HG03135 (cell line): ENCODE data around the gene TNFRSF6B.
"Not testable (repeated sequence)": the region's sequence is repeated elsewhere in the genome, so short reads cannot be mapped to it uniquely, and the experiment has no call there.

Experiments used
- ATAC-seq: cut with Tn5 transposase; IDR thresholded peaks from one replicate; pipeline ENCODE4 v1.9.1; 2021; ENCODE audit warnings: mild to moderate bottlenecking, moderate library complexity; ENCODE audit not compliant: unreplicated experiment

Gene TNFRSF6B

GRCh38 chr20:63706027-63706695 lies 9.7 kb downstream of the TNFRSF6B start:
- no peak for ATAC-seq

DNA sequence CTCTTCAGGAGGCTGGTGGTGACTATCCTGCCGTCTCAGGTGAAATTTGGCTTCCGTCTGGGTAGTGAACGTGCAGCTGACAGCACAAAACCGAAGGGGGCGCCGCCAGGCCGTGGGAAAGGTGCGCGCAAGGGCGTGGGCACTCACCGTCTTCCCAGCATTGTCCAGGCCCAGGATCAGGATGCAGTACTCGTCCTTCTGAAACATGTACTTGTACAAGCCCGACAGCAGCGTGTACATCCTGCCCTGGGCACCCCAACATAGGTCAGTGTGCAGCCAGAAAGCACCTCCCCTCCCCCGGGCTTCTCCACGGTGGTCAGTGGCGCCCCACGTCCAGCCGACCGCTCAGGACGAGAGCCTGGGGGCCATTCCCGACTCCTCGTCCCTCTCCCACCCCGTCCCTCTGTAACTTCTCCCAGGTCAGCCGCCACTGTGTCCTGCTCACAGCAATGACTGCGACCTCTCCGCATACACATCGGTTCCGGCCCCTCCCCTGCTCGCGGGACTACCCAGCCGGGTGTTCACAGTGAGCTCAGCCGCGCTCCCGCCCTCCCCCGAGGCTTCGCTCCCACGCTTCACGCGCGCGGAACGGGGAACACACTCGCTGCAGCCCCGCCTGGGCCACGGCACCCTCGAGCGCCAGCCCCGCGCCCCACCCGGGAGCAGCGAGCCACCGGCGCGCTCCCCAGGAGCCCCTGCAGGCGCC lies 10.6 kb downstream of the TNFRSF6B start:
- ATAC-seq, result peak; percentile 31

DNA sequence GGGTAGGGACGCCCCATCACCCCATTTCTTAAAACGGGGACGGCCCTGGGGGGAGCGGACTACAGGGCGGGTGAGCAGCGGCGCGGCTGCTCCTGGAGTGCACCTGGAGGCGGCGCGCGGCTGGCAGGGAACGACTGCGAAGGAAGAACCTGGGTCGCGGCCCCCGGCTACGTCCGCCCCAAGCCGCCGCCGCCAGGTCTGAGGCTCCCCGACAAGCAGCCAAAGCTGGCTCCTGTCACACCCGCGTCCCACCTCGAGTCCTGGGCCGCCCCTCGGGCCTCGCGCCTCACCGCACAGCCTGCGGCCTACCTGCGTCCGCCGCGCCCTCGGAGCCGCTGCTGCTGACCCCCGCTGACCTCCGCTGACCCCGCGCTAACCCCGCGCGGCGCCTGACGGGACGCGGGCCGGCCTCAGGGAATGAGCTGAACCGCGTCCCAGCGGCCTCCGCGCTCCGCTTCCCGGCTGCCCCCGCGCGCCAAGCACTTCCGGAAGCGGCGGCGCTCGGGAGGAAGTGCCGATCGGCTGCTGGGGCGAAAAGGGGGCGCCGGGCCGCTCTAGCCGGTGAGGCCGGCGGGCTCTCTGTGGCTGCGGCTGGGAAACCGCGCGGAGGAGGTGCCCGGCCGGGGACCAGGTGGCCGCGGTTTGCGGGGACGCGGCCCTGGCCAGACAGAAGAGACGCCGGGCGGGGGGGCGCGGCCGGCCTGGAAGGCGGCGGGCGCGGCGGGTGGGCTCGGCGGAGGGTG lies 11.3 kb downstream of the TNFRSF6B start, which contains the start of the genes ARFRP1 and ZGPAT:
TSS of gene ARFRP1 (minus strand) at position 419 of the 743 bp plus-strand sequence. CDS start 885 bp downstream, outside the sequence.
TSS of gene ZGPAT (plus strand) at position 482 of the 743 bp plus-strand sequence. CDS start 542 bp downstream, outside the sequence.
- peak; percentile 61 for ATAC-seq

DNA sequence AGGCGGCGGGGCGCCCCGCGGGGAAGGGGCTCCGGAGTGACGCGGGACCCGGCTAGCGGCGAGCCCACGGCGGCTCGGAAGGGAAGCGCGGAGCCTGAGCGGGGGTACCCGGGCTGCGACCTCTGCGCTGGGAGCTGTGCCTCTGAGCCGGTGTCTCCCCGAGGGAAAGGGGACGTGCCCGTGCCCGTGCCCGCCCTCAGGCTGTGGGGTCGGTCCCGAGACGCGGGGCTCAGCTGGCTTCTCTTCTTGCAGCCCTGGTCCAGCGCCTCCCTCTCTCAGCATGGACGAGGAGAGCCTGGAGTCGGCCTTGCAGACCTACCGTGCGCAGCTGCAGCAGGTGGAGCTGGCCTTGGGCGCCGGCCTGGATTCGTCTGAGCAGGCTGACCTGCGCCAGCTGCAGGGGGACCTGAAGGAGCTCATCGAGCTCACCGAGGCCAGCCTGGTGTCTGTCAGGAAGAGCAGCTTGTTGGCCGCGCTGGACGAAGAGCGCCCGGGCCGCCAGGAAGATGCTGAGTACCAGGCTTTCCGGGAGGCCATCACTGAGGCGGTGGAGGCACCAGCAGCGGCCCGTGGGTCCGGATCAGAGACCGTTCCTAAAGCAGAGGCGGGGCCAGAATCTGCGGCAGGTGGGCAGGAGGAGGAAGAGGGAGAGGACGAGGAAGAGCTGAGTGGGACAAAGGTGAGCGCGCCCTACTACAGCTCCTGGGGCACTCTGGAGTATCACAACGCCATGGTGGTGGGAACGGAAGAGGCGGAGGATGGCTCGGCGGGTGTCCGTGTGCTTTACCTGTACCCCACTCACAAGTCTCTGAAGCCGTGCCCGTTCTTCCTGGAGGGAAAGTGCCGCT lies 12.1 kb downstream of the TNFRSF6B start:
- ATAC-seq, result peak; percentile 10

DNA sequence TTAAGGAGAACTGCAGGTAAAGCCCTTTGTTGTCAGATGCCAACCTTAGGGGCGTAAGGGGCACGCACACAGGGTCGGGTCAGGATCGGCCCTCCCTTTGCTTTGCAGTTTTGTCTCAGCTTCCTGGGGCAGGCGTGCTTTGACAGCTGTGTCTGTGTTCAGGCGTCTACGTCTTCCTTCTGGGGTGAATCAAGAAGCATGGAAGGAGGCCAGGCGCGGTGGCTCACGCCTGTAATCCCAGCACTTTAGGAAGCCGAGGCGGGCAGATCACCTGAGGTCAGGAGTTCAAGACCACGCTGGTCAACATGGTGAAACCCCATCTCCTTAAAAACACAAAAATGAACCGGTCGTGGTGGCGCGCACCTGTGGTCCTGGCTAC lies 12.7 kb downstream of the TNFRSF6B start:
- ATAC-seq, result no peak

GRCh38 chr20:63711085-63711645 lies 14.7 kb downstream of the TNFRSF6B start:
- ATAC-seq, result no peak

DNA sequence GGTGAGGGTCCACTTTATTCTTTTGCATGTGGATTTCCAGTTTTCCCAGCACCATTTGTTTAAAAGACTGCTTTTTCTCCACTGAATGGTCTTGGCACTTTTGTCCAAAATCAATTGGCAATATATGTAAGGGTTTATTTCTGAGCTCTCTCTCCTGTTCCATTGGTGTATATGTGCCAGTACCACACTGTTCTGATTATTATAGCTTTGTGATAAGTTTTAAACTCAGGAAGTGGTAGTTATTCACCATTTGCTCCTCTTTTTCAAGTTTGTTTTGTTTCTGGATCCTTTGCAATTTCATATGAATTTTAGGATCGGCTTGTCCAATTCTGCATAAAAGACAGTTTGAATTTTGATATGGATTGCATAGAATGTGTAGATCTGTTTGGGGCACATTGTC lies 15.7 kb downstream of the TNFRSF6B start:
- ATAC-seq, result no peak

DNA sequence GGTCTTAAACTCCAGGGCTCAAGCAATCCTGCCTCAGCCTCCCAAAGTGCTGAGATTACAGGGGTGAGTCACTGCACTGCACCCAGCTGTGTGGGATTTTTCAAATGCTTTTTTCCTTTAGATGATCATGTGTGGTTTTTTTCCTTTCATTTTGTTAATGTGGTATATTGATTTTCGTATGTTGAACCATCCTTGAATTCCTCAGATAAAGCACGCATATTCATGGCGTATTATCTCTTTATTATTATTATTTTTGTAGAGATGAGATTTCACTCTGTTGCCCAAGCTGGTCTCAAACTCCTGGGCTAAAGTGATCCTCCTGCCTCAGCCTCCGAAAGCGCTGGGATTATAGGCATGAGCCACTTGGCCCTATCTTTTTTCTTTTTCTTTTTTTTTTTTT lies 18.4 kb downstream of the TNFRSF6B start:
- no peak for ATAC-seq

DNA sequence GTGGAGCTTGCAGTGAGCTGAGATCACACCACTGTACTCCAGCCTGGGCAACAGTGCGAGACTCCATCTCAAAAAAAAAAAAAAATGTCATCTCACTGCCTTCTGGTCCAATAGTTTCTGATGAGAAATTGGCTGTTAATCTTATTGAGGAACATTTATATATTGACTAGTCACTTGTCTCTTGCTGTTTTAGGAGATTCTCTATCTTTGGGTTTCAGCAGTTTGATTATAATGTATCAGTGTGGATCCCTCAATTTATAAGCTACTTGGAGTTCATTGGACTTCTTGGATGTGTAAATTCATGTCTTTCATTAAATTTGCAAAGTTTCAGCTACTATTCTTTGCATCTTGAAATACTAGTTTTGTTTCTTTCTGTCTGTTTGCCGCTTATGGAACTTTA lies 22.5 kb downstream of the TNFRSF6B start:
- no peak for ATAC-seq

- ATAC-seq, result not testable (repeated sequence)
Measured at GRCh38 chr20:63722967-63723622, 26.6 kb downstream of the TNFRSF6B start.

DNA sequence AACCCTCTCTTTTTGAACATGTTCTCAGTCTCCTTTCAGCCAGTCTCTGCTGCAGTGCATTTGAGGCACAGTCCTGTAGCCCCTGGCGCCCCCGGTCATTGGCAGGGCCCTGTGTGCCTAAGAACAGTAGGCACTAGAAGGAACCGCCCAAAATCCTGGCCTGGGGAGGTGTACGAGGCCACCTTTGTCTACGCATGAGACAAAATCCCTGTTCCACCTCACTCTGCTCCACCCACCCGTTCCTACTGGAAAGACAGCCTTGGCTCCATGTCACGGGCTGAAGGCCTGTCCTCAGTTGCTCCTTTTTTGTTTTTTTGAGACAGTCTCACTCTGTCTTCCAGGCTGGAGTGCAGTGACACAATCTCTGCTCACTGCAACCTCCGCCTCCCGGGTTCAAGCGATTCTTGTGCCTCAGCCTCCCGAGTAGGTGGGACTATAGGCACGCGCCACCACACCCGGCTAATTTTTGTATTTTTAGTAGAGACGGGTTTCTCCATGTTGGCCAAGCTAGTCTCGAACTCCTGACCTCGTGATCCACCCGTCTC lies 33.8 kb downstream of the TNFRSF6B start:
- ATAC-seq, result not testable (repeated sequence)

GRCh38 chr20:63731410-63731809 lies 35.0 kb downstream of the TNFRSF6B start:
- ATAC-seq, result no peak

- no peak for ATAC-seq
Measured at GRCh38 chr20:63732118-63733095, 36.0 kb downstream of the TNFRSF6B start.

DNA sequence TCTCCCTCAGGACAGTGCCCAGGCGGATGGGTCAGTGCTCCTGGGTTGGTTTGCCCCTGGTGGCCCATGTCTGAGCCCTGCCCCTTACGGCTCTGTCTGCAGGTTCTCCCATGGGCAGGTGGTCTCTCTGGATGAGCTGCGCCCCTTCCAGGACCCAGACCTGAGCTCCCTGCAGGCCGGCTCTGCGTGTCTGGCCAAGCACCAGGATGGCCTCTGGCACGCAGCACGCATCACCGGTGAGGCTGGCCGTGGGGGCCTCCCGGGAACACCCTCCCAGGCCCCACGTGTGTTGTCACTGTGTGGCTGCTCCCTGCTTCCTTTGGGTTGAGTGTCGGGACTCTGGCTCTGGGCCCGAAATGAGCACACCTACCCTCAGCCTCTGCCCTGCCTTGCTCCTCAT lies 36.7 kb downstream of the TNFRSF6B start:
- no peak for ATAC-seq

GRCh38 chr20:63733579-63734081 lies 37.2 kb downstream of the TNFRSF6B start:
- ATAC-seq, result no peak

DNA sequence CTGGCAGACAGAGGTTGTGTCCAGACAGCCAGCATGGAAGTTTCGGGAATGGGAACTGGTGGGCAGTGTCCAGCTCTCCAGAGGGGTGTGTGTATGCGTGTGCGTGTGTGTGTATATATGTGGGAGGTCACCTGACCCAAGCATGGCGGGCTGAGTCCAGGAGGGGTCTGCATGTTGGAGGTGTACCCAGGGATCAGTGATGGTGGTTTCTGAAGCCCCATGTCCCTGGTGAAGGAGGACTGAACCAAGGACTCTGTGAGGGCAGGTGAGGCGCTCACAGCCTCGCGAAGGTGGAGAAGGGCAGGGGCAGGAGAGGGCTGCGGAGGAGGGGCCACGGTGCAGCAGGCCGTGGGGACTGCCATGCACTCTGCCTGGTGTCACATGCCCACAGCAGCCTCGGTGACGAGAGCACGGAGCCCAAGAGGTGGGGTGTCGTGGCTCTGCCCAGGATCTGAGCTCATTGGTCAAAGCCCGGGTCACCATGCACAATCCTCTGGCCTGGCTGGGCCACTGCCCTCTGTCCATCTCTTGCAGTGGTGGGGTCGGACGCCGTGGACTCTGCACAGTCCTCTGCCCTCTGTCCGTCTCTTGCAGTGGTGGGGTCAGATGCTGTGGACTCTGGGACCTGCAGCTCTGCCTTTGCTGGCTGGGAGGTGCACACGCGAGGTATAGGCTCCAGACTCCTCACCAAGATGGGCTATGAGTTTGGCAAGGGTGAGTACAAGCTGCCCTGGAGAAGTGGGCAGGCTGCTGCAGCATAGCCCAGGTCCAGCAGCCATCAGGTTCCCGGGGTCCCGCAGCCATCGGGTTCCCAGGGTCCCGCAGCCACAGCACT lies 37.9 kb downstream of the TNFRSF6B start:
- no peak for ATAC-seq
